Ovary (tissue), 3 donors: ENCODE measurements around the gene SERPINA1.

Experiments
- CTCF ChIP-seq, 3 donors: fragments of 450-650 bp in 2 of 3; fragments of 200-600 bp in 1 of 3; IDR thresholded peaks; one replicate each; pipeline versions ENCODE4 v1.5.1 to v1.8.0; 2016 to 2022; ENCODE audit warnings: antibody characterized with exemption in 3 of 3, mild to moderate bottlenecking in 1 of 3
- POLR2A ChIP-seq: fragments of 450-650 bp; IDR thresholded peaks from one replicate; pipeline ENCODE4 v1.6.1; 2017; ENCODE audit warnings: antibody characterized with exemption, mild to moderate bottlenecking, moderate library complexity
- donor health status: DM: no; HTN: no; CAD: no.

DNA sequence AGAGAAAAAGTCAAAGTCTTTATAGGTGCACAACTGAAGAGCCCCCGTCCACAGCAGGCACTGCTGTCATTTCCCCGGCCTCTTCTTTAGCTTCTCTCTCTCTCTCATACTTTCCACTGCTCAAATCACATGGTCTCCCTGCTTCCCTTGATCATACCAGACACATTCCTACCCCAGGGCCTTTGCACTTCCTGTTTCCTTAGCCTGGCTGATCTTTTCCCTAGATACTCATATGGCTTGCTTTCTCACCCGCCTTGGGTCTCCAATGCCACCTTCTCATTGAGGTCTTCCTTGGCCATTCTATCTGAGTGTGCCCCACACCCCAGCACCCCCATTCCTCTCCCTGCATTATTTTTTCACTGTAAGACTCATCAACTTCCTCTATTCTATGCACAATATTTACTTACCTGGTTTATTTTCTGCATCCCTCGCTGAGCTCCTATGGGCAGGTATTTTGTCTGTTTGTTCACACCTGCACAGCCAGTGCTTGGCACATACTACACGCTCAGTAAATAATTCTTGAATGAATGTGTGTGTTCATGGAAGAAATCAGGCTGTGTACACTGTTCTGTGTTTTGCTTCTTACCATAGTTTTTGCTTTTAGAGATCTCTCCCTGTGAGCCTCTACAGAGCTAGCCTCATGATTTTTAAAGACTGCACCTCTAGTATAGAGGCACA, 31.9 kb downstream of the SERPINA1 start:
- no peak for TF ChIP-seq POLR2A
- TF ChIP-seq CTCF (IDR thresholded peaks at IDR 0.05) = no peak
